ENCODE measurements around the gene HPSE2.

- TF ChIP-seq CTCF (IDR thresholded peaks at IDR 0.05; ENCODE audit: low read depth, low read length, missing input control): no peak
- no peak for TF ChIP-seq EGR1 (IDR thresholded peaks at IDR 0.05; ENCODE audit: low read depth in 2 of 2)
- TF ChIP-seq YY1 (IDR thresholded peaks at IDR 0.05): no peak
- TF ChIP-seq RAD21 (IDR thresholded peaks at IDR 0.05): no peak
- no peak for TF ChIP-seq MAX (IDR thresholded peaks at IDR 0.05)
Observed at GRCh38 chr10:99161165-99161564, 74.5 kb downstream of the HPSE2 start.
